Jurkat, Clone E6-1 (cell line): ENCODE measurements around the gene CUBN.

ENCODE experiments used
- DNase-seq: peaks from one replicate; pipeline ENCODE4 v3.0.0-alpha.2; 2011; ENCODE audit warnings: low read depth, low spot score
- H3K4me3 ChIP-seq: 2 replicates; pipeline ENCODE4 v1.5.1; 2011; ENCODE audit warnings: mild to moderate bottlenecking, low read length, control low read depth, moderate library complexity

CUBN gene

DNA sequence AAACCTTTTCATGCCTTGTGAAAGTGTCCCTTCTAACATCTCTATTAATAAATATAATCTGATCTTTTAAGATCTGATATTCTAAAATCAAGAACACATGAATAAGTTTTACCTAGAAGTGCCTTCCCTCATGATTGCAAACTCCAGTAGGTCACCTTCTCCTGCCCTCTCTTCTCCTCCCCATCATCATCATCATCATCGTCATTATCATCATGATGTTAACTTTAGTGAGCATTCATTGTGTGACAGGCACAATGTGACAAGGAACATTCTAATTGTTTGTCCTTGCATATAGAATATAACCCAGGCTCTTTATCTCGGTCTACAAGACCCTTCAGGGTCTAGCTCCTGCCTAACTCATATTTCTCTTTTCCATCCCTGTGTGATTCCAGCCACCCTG lies 51.7 kb downstream of the CUBN start:
- DNase-seq: no peak
- no peak overlapping the region for H3K4me3 ChIP-seq

DNA sequence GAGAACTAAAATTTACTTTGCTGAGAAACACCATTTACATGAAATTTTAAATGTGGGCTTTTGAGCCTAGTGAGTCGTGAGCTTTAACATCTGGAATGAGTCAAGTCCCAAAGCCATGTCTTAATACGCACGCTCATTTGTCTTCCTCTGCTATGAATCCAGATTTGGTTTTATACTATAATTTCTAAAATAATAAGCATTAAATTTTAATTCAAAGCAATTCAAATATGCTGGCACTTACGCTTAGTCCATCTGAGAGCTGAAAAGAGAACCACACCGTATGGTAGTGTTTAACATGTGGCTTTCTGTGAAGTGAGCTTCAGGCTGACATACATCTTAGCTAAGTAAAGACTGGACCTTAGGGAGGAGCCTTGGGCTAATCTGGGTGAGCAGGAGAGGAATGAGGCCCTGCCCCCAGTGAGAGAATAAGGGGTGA lies 52.2 kb downstream of the CUBN start:
- no peak overlapping the region for H3K4me3 ChIP-seq
- DNase-seq: no peak

DNA sequence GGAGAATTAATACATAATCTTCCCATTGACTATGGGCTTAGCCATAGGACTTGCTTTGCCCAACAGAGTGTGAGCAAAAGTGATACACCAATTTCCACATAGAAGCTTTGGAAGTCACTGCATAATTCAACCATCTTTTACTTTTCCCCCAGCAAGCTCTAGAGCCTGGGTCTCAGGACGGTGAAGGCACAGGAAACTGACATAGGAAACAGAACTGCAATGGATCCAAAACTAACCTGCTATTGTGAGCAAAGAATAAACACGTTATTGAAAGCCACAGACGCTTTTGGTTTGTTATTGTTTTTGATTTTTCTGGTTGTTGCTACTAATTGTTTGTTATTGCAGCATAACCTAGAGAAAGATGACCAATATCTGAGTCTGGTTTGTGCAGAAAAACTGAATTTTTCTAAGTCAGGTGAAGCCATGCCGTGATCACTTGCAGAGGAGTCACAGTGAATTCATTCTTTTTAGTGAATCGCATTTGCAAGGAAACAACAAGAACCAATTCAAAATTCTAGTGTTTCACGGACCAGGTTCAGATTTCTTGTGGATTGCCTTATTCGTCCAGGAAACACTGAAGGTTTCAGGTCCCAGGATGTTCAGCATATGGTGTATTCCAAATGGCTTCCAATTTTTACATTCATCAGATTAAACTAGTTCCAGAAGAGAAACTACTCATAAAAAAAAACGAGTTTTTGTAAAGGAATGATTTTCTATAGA lies 52.8 kb downstream of the CUBN start:
- no peak for DNase-seq
- no peak overlapping the region for H3K4me3 ChIP-seq

DNA sequence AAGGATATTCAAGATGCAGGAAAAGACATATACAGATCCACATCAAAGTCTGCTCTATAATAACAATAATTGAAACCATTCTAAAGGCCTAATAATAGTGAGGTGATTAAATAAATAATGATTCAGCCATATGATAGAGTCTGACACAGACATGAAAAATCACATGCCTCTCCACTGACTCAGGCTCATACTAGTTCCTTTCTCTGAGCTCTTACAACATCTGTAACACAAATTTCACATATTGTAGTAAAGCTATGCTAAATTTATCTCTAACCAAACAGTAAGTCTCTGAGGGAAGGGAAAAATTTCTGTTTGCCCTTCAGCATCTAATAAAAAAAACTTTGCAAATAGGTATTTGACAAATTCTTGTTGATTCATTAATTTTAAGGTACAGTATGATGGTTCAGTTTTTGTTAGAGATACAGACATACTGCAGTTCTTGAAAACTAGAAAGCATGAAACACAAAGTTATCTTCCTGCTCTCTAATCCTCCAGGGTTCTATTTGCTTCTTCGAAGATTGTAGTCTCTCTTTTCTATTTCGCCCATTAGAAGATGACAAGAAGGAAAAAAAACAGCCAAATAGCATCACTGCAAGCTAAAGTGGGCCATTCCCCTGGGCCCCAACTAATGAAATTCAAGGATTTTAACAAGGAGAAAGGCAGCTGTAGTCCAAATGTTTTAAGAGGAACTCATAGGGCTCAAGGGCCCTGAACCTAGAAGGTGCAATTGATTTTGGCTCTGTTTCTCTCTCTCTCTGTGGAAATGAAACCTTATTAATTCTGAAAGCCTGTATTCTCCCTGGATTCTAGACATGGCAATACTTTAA lies 53.9 kb downstream of the CUBN start:
- H3K4me3 ChIP-seq: no peak overlapping the region
- DNase-seq: no peak

DNA sequence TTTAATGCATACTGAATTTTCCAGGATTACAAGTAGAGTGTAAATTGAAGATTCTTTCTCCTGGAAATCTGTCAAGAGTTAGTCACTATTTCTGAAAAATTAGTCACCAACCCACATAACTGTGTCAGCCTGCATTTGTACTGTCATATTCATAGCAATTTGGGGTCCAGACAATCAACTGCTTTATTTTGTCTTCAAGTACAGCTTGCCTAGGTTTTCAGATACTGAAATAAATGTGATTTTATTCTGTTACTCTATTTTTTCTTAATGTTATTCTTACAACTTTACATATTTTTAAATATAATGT lies 55.1 kb downstream of the CUBN start:
- DNase-seq: no peak
- no peak overlapping the region for H3K4me3 ChIP-seq

DNA sequence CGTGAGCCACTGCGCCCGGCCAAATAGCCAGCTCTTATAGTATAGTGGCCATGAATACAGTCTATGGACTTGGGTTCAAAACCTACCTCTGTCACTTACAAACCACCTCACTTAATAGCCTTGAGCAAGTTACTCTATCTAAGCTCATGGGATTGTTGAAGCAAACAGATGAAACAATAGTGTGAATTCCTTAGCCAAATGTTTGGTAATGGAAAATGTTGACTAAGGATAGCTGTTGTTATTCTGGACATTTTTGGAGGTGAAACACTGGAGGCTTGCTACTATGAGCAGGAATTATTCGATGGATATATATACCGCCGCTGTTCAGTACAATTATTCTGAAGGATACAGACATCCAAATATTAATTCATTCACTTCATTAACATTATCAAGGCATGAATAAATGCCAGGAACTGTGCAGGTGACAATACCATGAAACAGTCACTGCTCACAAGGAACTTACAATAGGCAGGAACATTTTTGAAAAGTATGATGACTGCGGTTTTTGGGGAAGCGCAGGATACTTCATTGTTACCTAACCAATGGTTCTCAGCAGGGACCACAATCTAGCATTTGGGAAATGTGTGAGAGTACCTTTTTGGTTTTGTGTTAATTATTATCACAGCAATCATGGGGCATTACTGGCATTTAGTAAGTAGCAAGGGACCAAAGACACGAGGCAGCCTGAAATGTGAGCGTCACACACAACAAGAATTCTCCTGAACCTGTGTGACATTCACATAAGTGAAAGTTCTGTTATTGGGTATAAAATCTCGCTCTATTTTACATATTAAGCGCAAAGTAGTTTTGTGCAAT lies 55.7 kb downstream of the CUBN start:
- no peak overlapping the region for H3K4me3 ChIP-seq
- DNase-seq: no peak

GRCh38 chr10:17068953-17069352 lies 60.7 kb downstream of the CUBN start:
- DNase-seq: no peak

DNA sequence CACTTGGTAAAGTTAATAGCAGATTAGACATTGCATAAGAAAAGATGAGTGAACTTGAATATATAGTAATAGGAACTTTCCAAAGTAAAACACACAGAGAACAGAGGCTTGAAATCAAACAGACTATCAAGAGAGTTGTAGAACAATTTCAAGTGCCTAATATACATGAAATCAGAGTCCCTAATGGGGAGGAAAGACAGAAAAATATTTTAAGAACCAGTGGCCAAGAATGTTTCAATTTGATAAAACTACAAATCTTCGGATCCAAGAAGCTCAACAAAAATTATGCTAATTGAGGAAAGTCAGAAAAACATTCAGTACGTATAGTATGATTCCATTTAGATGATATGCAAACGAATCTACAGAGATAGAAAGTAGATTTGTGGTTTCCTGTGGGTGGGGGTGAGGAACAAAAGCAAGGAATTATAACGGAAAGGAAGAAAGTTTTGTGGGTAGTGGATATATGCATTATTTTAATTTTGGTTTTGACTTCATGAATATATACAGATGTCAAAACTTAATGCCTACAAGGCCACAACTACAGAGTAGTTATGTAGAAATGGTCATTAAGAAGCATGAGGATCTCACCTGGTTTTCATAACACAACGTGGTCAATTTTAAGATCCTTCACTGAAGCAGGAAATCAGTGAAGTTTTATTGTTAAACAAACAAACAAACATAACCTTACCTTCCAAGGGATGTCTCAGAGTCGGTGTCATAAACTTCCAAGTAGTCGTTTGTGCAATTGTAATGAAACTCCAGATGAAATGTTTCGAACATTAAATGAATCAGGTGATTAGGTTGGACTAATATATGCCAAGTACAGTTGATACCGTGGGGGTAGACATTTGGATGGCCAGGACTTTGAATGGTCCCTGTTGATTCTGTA lies 62.0 kb downstream of the CUBN start:
- DNase-seq: peak; percentile 45
- H3K4me3 ChIP-seq: no peak overlapping the region

More at GRCh38 chr10:17068953-17069352, 60.7 kb downstream of the CUBN start:
- no peak overlapping the region for H3K4me3 ChIP-seq

- no peak overlapping the region for H3K4me3 ChIP-seq
- no peak for DNase-seq
Measured at GRCh38 chr10:17066807-17067206, 62.8 kb downstream of the CUBN start.

DNA sequence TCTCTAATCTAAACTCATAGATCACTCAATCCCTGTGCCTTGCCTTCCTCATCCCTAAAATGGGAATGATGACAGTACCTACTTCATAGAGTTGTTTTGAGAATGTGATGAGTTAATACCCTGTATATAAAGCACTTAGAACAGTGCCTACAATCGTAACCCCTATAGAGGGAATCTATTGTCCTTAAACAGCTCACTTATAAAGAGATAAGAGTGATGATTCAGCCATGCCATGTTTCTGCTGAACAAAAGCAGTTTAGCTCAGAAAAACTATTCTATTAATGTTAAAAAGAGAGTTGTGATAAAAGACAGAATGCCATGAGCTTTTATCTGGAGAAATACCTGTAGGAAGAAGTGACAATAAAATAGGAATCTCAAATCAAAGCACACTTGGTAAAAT lies 63.6 kb downstream of the CUBN start:
- no peak for DNase-seq

DNA sequence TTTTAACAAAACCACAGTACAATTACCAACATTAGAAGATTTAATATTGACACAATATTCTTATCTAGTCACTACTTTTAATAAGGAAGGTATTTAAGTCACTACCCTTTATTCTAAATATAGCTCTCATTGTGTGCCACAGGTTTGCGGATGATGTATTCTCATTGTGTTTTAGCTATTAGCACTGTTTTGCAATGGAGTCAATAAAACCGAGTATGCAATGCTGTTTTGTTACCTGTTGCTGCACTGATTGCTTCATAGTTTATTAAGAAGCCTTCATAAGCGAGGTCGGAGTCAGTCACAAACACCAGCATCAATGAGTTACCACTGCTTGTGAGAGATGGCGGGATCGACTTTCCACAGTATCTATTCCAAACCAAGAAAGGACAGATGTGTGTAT lies 64.3 kb downstream of the CUBN start:
- no peak for DNase-seq
- H3K4me3 ChIP-seq: no peak overlapping the region

More for the DNA sequence above, 63.6 kb downstream of the CUBN start:
- H3K4me3 ChIP-seq: no peak overlapping the region

DNA sequence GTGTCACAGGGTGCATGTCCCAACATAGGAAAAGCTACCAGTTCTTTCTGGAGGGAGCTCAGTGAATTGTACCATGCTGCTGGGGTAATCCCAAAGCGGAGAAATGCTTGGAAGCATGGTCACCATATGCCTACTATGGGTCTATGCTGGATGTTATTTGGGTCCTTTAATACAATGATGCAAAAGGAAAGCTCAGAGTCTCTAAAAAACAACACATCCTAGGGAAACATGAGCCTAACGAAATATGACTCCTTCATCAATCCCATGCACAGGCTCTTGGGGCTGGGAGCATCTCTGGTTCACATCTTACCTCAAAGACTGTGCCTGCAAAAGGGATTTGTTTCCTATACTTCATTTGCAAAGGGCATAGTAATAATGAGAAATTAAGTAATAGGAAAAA lies 65.2 kb downstream of the CUBN start:
- H3K4me3 ChIP-seq: no peak overlapping the region
- no peak for DNase-seq

DNA sequence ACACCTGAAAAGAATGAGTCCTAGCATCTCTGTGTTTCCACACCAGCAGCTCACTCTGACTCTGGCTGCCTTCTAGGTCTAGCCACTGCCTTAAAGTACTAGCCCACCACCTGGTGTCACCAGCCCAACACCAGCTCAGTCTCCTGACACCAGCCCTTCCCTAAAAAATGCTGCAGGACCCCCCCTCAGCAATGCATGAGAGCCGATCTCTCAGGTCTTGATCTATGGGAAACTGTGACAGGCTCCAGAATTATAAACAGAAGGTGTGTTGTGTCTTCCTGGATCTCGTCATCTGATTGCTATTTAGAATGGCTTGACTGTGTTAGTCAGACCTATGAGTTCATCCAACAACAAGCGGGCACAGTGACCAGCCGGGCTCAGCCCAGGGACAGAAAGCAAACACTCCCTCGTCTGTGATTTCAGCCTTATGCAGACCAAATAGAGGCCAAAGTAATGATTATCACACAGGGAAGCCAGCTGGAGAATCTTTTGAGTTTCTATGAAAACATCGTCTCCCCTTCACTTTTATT lies 66.6 kb downstream of the CUBN start:
- DNase-seq: no peak
- H3K4me3 ChIP-seq: no peak overlapping the region

DNA sequence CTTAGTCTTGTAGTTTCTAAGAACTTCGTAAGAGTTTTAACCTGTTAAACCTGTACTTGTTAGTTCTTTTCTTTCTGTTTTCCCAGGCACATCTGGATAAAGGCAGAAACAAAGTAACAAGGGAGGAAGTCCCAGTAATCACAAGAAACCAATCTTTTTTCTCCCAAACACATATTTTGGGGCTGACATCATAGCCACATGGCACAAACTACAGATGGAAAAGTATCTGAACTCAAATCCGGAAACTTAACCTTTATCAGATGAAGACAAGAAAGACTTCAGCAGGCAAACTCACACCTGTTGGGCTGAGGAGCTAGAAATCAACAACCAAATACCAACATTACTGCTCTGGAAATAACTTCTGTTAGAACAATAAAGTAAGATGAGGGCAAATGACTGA lies 67.1 kb downstream of the CUBN start:
- peak; percentile 67 for DNase-seq
- no peak overlapping the region for H3K4me3 ChIP-seq

DNA sequence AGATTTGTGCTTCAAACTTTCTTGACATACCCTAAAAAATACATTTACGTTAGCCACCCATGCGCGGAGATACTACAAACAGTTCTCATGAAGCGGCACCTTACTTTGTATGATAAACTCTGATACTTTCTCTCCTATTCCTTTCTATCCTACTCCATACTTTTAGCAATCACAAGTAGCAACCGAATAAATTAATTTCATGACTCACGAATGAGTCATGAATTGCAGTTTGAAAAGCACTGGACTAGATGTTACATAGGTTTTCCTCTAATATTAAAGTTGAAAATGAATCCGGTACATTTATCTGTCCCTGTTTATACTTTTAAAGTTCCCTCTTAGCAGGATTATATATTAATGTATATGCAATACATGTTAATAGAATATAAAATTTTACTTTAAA lies 67.6 kb downstream of the CUBN start:
- H3K4me3 ChIP-seq: no peak overlapping the region
- DNase-seq: no peak

GRCh38 chr10:17061418-17061817 lies 68.2 kb downstream of the CUBN start:
- DNase-seq: no peak
- no peak overlapping the region for H3K4me3 ChIP-seq

DNA sequence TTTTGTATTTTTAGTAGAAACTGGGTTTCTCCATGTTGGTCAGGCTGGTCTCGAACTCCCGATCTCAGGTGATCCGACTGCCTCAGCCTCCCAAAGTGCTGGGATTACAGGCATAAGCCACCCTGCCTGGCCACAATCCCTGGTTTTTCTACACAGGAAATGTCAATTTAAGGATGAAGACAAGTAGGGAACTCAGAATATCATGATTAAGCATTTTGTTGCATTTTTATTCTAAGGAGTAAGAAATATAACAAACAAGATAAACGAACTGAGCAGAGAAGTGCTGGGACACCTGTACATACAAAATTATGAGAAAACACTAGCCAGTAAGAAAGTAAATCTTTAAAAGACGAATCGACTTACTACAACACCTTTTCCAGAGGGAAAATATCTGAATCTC lies 69.3 kb downstream of the CUBN start:
- no peak for DNase-seq
- H3K4me3 ChIP-seq: no peak overlapping the region

DNA sequence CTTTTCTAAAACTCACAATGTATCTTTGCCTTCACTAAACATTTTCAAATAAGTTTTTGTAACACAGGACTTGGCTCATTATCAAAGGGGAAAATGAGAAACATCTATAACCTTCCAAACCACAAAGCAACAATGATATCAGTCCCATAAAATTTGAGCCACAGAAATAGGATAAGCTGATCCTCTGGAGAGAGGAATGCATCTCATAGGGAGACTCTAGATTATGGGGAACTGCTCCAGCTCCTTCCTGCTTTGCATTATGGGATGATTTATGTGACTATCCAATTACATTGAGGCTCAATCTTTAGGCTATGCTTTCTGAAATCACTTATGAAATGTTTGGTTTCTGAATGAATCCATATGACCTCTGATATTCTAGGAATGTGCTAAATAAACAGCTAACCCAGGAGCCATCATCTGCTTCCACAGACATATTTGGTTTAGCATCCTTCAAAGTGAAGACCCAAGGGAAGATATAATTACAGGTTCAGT lies 70.4 kb downstream of the CUBN start:
- no peak for DNase-seq

DNA sequence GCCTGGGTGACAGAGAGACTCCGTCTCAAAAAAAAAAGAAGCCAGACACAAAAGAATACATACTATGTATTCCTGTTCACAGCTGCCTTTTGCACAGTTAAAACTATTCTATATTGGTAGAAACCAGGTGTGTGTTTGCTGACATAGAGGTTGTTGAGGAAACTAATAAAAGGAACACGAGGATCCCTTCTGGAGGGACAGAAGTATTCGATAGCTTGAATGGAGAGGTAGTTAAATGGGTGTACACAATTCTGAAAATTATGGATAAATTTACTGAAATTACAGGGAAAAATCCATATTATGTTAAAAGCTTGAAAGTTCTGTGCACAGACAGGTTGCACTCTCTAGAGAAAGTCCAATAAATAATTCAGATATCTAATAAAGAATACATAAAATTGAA lies 71.5 kb downstream of the CUBN start:
- no peak for DNase-seq
- H3K4me3 ChIP-seq: no peak overlapping the region

More for the DNA sequence above, 70.4 kb downstream of the CUBN start:
- no peak overlapping the region for H3K4me3 ChIP-seq
